Transverse colon (tissue), 4 donors: ENCODE data around the gene COPZ1.
"Not testable (repeated sequence)": the region's sequence is repeated elsewhere in the genome, so short reads cannot be mapped to it uniquely, and the experiment has no call there.

ENCODE experiments used
- CTCF ChIP-seq, 5 experiments: fragments of 200-600 bp in 3 of 5; fragments of 450-650 bp in 2 of 5; sonication (generic) in 3 of 5; IDR thresholded peaks; 1 replicate in 2 of 5; 2 replicates in 3 of 5; pipeline ENCODE4 v1.5.1; 2016 to 2017; ENCODE audit warnings: antibody characterized with exemption in 5 of 5, inconsistent platforms in 3 of 5, mild to moderate bottlenecking in 2 of 5, moderate library complexity in 1 of 5
- EP300 ChIP-seq: sonication (generic); formaldehyde crosslinking; IDR thresholded peaks from one replicate; pipeline ENCODE4 v1.6.1; 2017; ENCODE audit warnings: antibody characterized with exemption, low read depth
- POLR2A ChIP-seq: fragments of 450-650 bp; IDR thresholded peaks from one replicate; pipeline ENCODE4 v1.6.1; 2016; ENCODE audit warnings: antibody characterized with exemption, mild to moderate bottlenecking, moderate library complexity
- POLR2AphosphoS5 ChIP-seq, 3 donors: sonication (generic); formaldehyde crosslinking; IDR thresholded peaks; one replicate each; pipeline ENCODE4 v1.6.1; 2016; ENCODE audit warnings: antibody characterized with exemption in 3 of 3

- TF ChIP-seq CTCF (IDR thresholded peaks at IDR 0.05); EP300; POLR2A; POLR2AphosphoS5 (IDR thresholded peaks at IDR 0.05): not testable (repeated sequence)
Measured at GRCh38 chr12:54354271-54354670, 29.3 kb downstream of the COPZ1 start.
